Measurements from ENCODE around the gene PMEPA1. TPM values are rescaled to one million over a fixed set of nuclear protein-coding genes. Genes with fewer than 3 reads are reported as not detected.

PMEPA1 gene
- total and polyA plus RNA-seq, 2 donors (not counting 3 experiments of a cell fraction or from before 2014, with no cell fraction given): 31.6 to 33.2 TPM

GRCh38 chr20:57719951-57720350 is 10.1 kb upstream of the PMEPA1 start:
- H3K36me3 ChIP-seq (ENCODE audit: control insufficient read depth in 2 of 2, extremely low read depth in 1 of 2, insufficient read depth in 2 of 2, low read length in 2 of 2): no peaks in the 10 kb centered on the region
- intact Hi-C loops (cut with micrococcal nuclease): loop anchor here (10.0 kb wide), 2 partner anchors 335 to 1175 kb away; no protein-coding TSS in a partner anchor
- H3K9me1 ChIP-seq (replicated peaks; ENCODE audit: control insufficient read depth, extremely low read depth, insufficient read depth, low read length): no peaks in the 10 kb centered on the region
- BruUV-seq (replicated peaks): no TSS peak
- no peak overlapping the region for H3K9ac ChIP-seq (replicated peaks; ENCODE audit: extremely low read depth, insufficient read depth, low read length)
- H3K9me3 ChIP-seq (replicated peaks; ENCODE audit: control insufficient read depth, insufficient read depth, low read length): no peaks in the 10 kb centered on the region
- H3K4me1 ChIP-seq (ENCODE audit: control insufficient read depth, extremely low read depth, insufficient read depth, low read length): peaks cover 4% of the 10 kb centered on the region
- TF ChIP-seq MYC (IDR thresholded peaks at IDR 0.05; ENCODE audit: low read depth, low read length): no peak
- no peak for TF ChIP-seq EZH2 (IDR thresholded peaks at IDR 0.05; ENCODE audit: borderline replicate concordance, low read depth, low read length, severe bottlenecking)
- no peak for TF ChIP-seq POLR2AphosphoS5 (IDR thresholded peaks at IDR 0.05; ENCODE audit: insufficient read depth, low read depth, low read length)
- TF ChIP-seq JUN (IDR thresholded peaks at IDR 0.05; ENCODE audit: borderline replicate concordance, insufficient read depth, insufficient read length, low read depth): no peak
- TF ChIP-seq FOS (IDR thresholded peaks at IDR 0.05; ENCODE audit: borderline replicate concordance, insufficient read depth, low read length): no peak
- no peak overlapping the region for H3K27ac ChIP-seq (ENCODE audit: insufficient read depth, low read depth, low read length)
- no peak overlapping the region for H3K4me2 ChIP-seq (ENCODE audit: insufficient read depth, low read length)
- no peak for FAIRE-seq
- H3K79me2 ChIP-seq (ENCODE audit: control insufficient read depth, insufficient read depth, low read length): no peaks in the 10 kb centered on the region
- no peak overlapping the region for H3K4me3 ChIP-seq (replicated peaks in 1 of 3; ENCODE audit: insufficient read depth in 1 of 3, low read depth in 1 of 3, low read length in 3 of 3)
- no peak overlapping the region for H2AFZ ChIP-seq (ENCODE audit: low read depth, low read length)
- CTCF ChIA-PET: interaction anchor here (0.9 kb wide), 1 partner anchor 12 kb away, joined by 3 read pairs; no protein-coding TSS in a partner anchor
- no peaks in the 10 kb centered on the region for H4K20me1 ChIP-seq (replicated peaks; ENCODE audit: control insufficient read depth, extremely low read depth, insufficient read depth, low read length)
- dilution Hi-C loops (cut with MboI; ENCODE audit: extremely low pct_ligation_motif_present, low sequenced_read_pairs): no loop called here
- DNase-seq (ENCODE audit: low read depth, low spot score): no peak
- peaks cover 2 to 14% of the 10 kb centered on the region in 2 experiments for H3K27me3 ChIP-seq (ENCODE audit: control insufficient read depth in 2 of 2, insufficient read depth in 2 of 2, low read length in 2 of 2)
- POLR2A ChIA-PET: no interaction called here

GRCh38 chr20:57718490-57719009 is 8.7 kb upstream of the PMEPA1 start:
- no peak overlapping the region for H3K9ac ChIP-seq (replicated peaks; ENCODE audit: extremely low read depth, insufficient read depth, low read length)
- peaks cover 4% of the 10 kb centered on the region for H3K4me1 ChIP-seq (ENCODE audit: control insufficient read depth, extremely low read depth, insufficient read depth, low read length)
- dilution Hi-C loops (cut with MboI; ENCODE audit: extremely low pct_ligation_motif_present, low sequenced_read_pairs) (no loop called here), intact Hi-C loops (cut with micrococcal nuclease) (loop anchor here (1.0 to 10.0 kb wide), 4 partner anchors 8 to 1176 kb away; partner anchors contain the start of gene PMEPA1)
- no peaks in the 10 kb centered on the region for H3K36me3 ChIP-seq (ENCODE audit: control insufficient read depth in 2 of 2, extremely low read depth in 1 of 2, insufficient read depth in 2 of 2, low read length in 2 of 2)
- H3K79me2 ChIP-seq (ENCODE audit: control insufficient read depth, insufficient read depth, low read length): no peaks in the 10 kb centered on the region
- H3K4me2 ChIP-seq (ENCODE audit: insufficient read depth, low read length): peak overlapping the region; percentile 67
- ChIA-PET CTCF (interaction anchor here (0.8 to 1.4 kb wide), 3 partner anchors 9 to 96 kb away, joined by 3 to 4 read pairs (median 3); partner anchors contain the start of gene PMEPA1), POLR2A (interaction anchor here (1.6 kb wide), 1 partner anchor 9 kb away, joined by 4 read pairs; the partner anchor contains the start of gene PMEPA1)
- TF ChIP-seq CTCF (IDR thresholded peaks at IDR 0.05; ENCODE audit: extremely low read depth in 1 of 2, insufficient read depth in 1 of 2, low read depth in 1 of 2, low read length in 2 of 2) (no peak), MAX (IDR thresholded peaks at IDR 0.05; ENCODE audit: insufficient read depth, insufficient read length) (peak; percentile 79), JUN (IDR thresholded peaks at IDR 0.05; ENCODE audit: borderline replicate concordance, insufficient read depth, insufficient read length, low read depth) (peak; percentile 28), GATA2 (IDR thresholded peaks at IDR 0.05; ENCODE audit: insufficient read depth, insufficient read length, low read depth, low read length) (no peak)
- FAIRE-seq: peak; percentile 96
- BruUV-seq (replicated peaks): no TSS peak
- H3K27me3 ChIP-seq (ENCODE audit: control insufficient read depth in 2 of 2, insufficient read depth in 2 of 2, low read length in 2 of 2): peaks cover 2 to 10% of the 10 kb centered on the region in 2 experiments
- DNase-seq (ENCODE audit: low read depth, low spot score): peak; percentile 97
- no peaks in the 10 kb centered on the region for H3K9me1 ChIP-seq (replicated peaks; ENCODE audit: control insufficient read depth, extremely low read depth, insufficient read depth, low read length)
- H3K9me3 ChIP-seq (replicated peaks; ENCODE audit: control insufficient read depth, insufficient read depth, low read length): no peaks in the 10 kb centered on the region
- peak overlapping the region in 1 of 3 experiments; percentile 11 for H3K4me3 ChIP-seq (replicated peaks in 1 of 3; ENCODE audit: insufficient read depth in 1 of 3, low read depth in 1 of 3, low read length in 3 of 3)
- H2AFZ ChIP-seq (ENCODE audit: low read depth, low read length): peak overlapping the region; percentile 92
- no peaks in the 10 kb centered on the region for H4K20me1 ChIP-seq (replicated peaks; ENCODE audit: control insufficient read depth, extremely low read depth, insufficient read depth, low read length)
- H3K27ac ChIP-seq (ENCODE audit: insufficient read depth, low read depth, low read length): no peak overlapping the region

Measured in endothelial cell of umbilical vein (primary cell).